SU-DHL-6 (cell line): ENCODE data around the gene OAF.

Experiments
- H2AFZ ChIP-seq: fragments of 200-600 bp; sonication (generic); 2 replicates; pipeline ENCODE4 v1.6.1; 2014; ENCODE audit warnings: low read depth, mild to moderate bottlenecking, moderate library complexity, mixed read lengths, antibody characterized with exemption, low read length; ENCODE audit not compliant: severe bottlenecking
- H3F3A ChIP-seq: fragments of 200-600 bp; shearing (Covaris generic); 2 replicates; pipeline ENCODE4 v1.6.0; 2016; ENCODE audit warnings: antibody characterized with exemption, mild to moderate bottlenecking; ENCODE audit not compliant: insufficient read depth
- H3K27ac ChIP-seq: fragments of 200-600 bp; sonication (generic); 2 replicates; pipeline ENCODE4 v1.5.1; 2016; ENCODE audit warnings: low read depth, mild to moderate bottlenecking, low read length, moderate library complexity, mixed read lengths
- H3K27me3 ChIP-seq: fragments of 200-600 bp; sonication (generic), shearing (Covaris generic); 2 replicates; pipeline ENCODE4 v1.6.0; 2014; ENCODE audit warnings: mild to moderate bottlenecking, low read length
- H3K36me3 ChIP-seq: fragments of 200-600 bp; sonication (generic); 2 replicates; pipeline ENCODE4 v1.6.1; 2014; ENCODE audit warnings: mild to moderate bottlenecking, low read length, mixed read lengths
- H3K4me2 ChIP-seq: fragments of 300-600, 200-600 bp; shearing (Covaris generic), sonication (generic); 2 replicates; pipeline ENCODE4 v1.6.0; 2014; ENCODE audit warnings: low read length, low read depth, mild to moderate bottlenecking; ENCODE audit not compliant: poor library complexity, severe bottlenecking
- H3K4me3 ChIP-seq: fragments of 200-600 bp; sonication (generic); 2 replicates; pipeline ENCODE4 v1.5.1; 2014; ENCODE audit warnings: antibody characterized with exemption, low read length, mild to moderate bottlenecking, mixed read lengths; ENCODE audit not compliant: insufficient read depth, poor library complexity, severe bottlenecking
- H3K79me2 ChIP-seq: fragments of 200-600 bp; sonication (generic); 2 replicates; pipeline ENCODE4 v1.6.1; 2014; ENCODE audit warnings: mild to moderate bottlenecking, low read length, moderate library complexity; ENCODE audit not compliant: insufficient read depth
- H3K9ac ChIP-seq: fragments of 200-600 bp; sonication (generic); 2 replicates; pipeline ENCODE4 v1.7.0; 2014; ENCODE audit warnings: mild to moderate bottlenecking, low read length
- H3K9me2 ChIP-seq: fragments of 200-600 bp; sonication (generic); replicated peaks from 2 replicates; pipeline ENCODE4 v1.6.1; 2014; ENCODE audit warnings: low read length; ENCODE audit not compliant: insufficient read depth
- H3K9me3 ChIP-seq: fragments of 200-600 bp; sonication (generic); 2 replicates; pipeline ENCODE4 v1.6.1; 2014; ENCODE audit warnings: low read length, mixed read lengths; ENCODE audit not compliant: insufficient read depth
- H4K20me1 ChIP-seq: fragments of 200-600 bp; sonication (generic); 2 replicates; pipeline ENCODE4 v1.6.1; 2014; ENCODE audit warnings: low read depth, mild to moderate bottlenecking, antibody characterized with exemption, low read length, moderate library complexity, mixed read lengths
- CTCF ChIP-seq: fragments of 200-600 bp; sonication (generic); IDR thresholded peaks from one replicate; pipeline ENCODE4 v1.5.1; 2017; ENCODE audit warnings: antibody characterized with exemption, mild to moderate bottlenecking, low read length, moderate library complexity; ENCODE audit not compliant: insufficient read depth, poor library complexity, severe bottlenecking
- EZH2phosphoT487 ChIP-seq: fragments of 200-600 bp; sonication (generic), shearing (Covaris generic); conservative IDR thresholded peaks from 2 replicates; pipeline ENCODE4 v1.6.1; 2018; ENCODE audit warnings: mild to moderate bottlenecking, antibody characterized with exemption, low read length, moderate library complexity, mixed read lengths

The OAF gene

GRCh38 chr11:120256779-120257178, 45.9 kb downstream of the OAF start:
- Histone ChIP-seq H3K27me3 (no peaks in the 10 kb centered on the region), H3K9me3 (no peaks in the 10 kb centered on the region), H4K20me1 (no peaks in the 10 kb centered on the region), H3K36me3 (no peaks in the 10 kb centered on the region), H3K9ac (no peak overlapping the region), H3K9me2 (no peaks in the 10 kb centered on the region), H3K4me3 (no peak overlapping the region), H3F3A (no peaks in the 10 kb centered on the region), H2AFZ (no peak overlapping the region), H3K27ac (no peak overlapping the region), H3K79me2 (no peaks in the 10 kb centered on the region), H3K4me2 (no peak overlapping the region)
- TF ChIP-seq CTCF = no peak
- TF ChIP-seq EZH2phosphoT487 = no peak

- no peak overlapping the region for H3K4me2 ChIP-seq
- no peaks in the 10 kb centered on the region for H3K9me2 ChIP-seq
- no peak overlapping the region for H3K4me3 ChIP-seq
- H2AFZ ChIP-seq = no peak overlapping the region
- no peaks in the 10 kb centered on the region for H3K27me3 ChIP-seq
- no peaks in the 10 kb centered on the region for H3F3A ChIP-seq
- no peaks in the 10 kb centered on the region for H3K36me3 ChIP-seq
- no peak overlapping the region for H3K27ac ChIP-seq
- no peaks in the 10 kb centered on the region for H3K79me2 ChIP-seq
- no peak overlapping the region for H3K9ac ChIP-seq
- no peaks in the 10 kb centered on the region for H4K20me1 ChIP-seq
- no peaks in the 10 kb centered on the region for H3K9me3 ChIP-seq
- no peak for TF ChIP-seq CTCF
- no peak for TF ChIP-seq EZH2phosphoT487
Measured at GRCh38 chr11:120257346-120257745, 46.5 kb downstream of the OAF start.

GRCh38 chr11:120258661-120259060, 47.8 kb downstream of the OAF start:
- no peak overlapping the region for H3K4me2 ChIP-seq
- H3K4me3 ChIP-seq = no peak overlapping the region
- H3K27me3 ChIP-seq = no peaks in the 10 kb centered on the region
- no peaks in the 10 kb centered on the region for H3F3A ChIP-seq
- no peaks in the 10 kb centered on the region for H3K36me3 ChIP-seq
- H4K20me1 ChIP-seq = no peaks in the 10 kb centered on the region
- no peaks in the 10 kb centered on the region for H3K9me2 ChIP-seq
- H2AFZ ChIP-seq = no peak overlapping the region
- H3K9ac ChIP-seq = no peak overlapping the region
- no peaks in the 10 kb centered on the region for H3K9me3 ChIP-seq
- H3K27ac ChIP-seq = no peak overlapping the region
- no peak for TF ChIP-seq EZH2phosphoT487
- no peak for TF ChIP-seq CTCF
- H3K79me2 ChIP-seq = no peaks in the 10 kb centered on the region
